T-helper 2 cell treated with Interferon-gamma antibody and Interleukin-4, amounts not matched to agents 100 ng/mL and 5 ng/mL, for 36 hours (primary cell): Measurements from ENCODE around the gene TNK2. TPM values are rescaled to one million over a fixed set of nuclear protein-coding genes. Genes with fewer than 3 reads are reported as not detected.

Source experiments
- intact Hi-C: fragments of 100-400 bp; cut with micrococcal nuclease; formaldehyde crosslinking; loops from one replicate; pipeline ENCODE4 v1.15.1; 2023
- total RNA-seq: library from RNA; stranded (reverse); gene quantifications from 2 replicates; pipeline ENCODE4 v1.2.3, GENCODE V29; 2022

The TNK2 gene
- total RNA-seq, 1 donor from 2014 or later = 126 TPM

- intact Hi-C loops = no loop called here
Measured at GRCh38 chr3:195888311-195888761, 20.0 kb downstream of the TNK2 start.

GRCh38 chr3:195887670-195888069 lies 20.7 kb downstream of the TNK2 start:
- intact Hi-C loops = no loop called here

- intact Hi-C loops = no loop called here
Measured at GRCh38 chr3:195886181-195887141, 21.9 kb downstream of the TNK2 start.

GRCh38 chr3:195885036-195885891 lies 23.1 kb downstream of the TNK2 start:
- intact Hi-C loops = no loop called here

- intact Hi-C loops = no loop called here
Measured at GRCh38 chr3:195884691-195885035, 23.7 kb downstream of the TNK2 start.

- intact Hi-C loops = no loop called here
Measured at GRCh38 chr3:195883801-195884200, 24.6 kb downstream of the TNK2 start.

- intact Hi-C loops = no loop called here
Measured at GRCh38 chr3:195883160-195883559, 25.2 kb downstream of the TNK2 start.

GRCh38 chr3:195882002-195882441 lies 26.3 kb downstream of the TNK2 start:
- intact Hi-C loops = no loop called here

GRCh38 chr3:195881276-195881988 lies 26.9 kb downstream of the TNK2 start:
- intact Hi-C loops = no loop called here

- intact Hi-C loops = no loop called here
Measured at GRCh38 chr3:195880037-195880431, 28.3 kb downstream of the TNK2 start.

- intact Hi-C loops = no loop called here
Measured at GRCh38 chr3:195879416-195880036, 28.8 kb downstream of the TNK2 start.

- intact Hi-C loops = no loop called here
Measured at GRCh38 chr3:195878424-195879274, 29.7 kb downstream of the TNK2 start.

- intact Hi-C loops = no loop called here
Measured at GRCh38 chr3:195877767-195878423, 30.5 kb downstream of the TNK2 start.

GRCh38 chr3:195877136-195877715 lies 31.1 kb downstream of the TNK2 start:
- intact Hi-C loops = no loop called here

GRCh38 chr3:195876297-195877064 lies 31.9 kb downstream of the TNK2 start:
- intact Hi-C loops = no loop called here

- intact Hi-C loops = no loop called here
Measured at GRCh38 chr3:195875482-195876236, 32.7 kb downstream of the TNK2 start.

GRCh38 chr3:195873971-195874370 lies 34.4 kb downstream of the TNK2 start:
- intact Hi-C loops = no loop called here
